GM23338 (cell line): ENCODE data around the gene MAPK8IP3. TPM values are rescaled to one million over a fixed set of nuclear protein-coding genes. Genes with fewer than 3 reads are reported as not detected.

ENCODE experiments used
- ATAC-seq: fragments of 200-7000 bp; cut with Tn5 transposase; 3 replicates; pipeline ENCODE4 v1.9.1; 2020
- DNase-seq: peaks from one replicate; pipeline ENCODE4 v3.0.0-alpha.2; 2015; ENCODE audit warnings: low spot score
- H2AFZ ChIP-seq: fragments of 200-600 bp; sonication (generic); 2 replicates; pipeline ENCODE4 v1.8.0; 2016; ENCODE audit warnings: antibody characterized with exemption, mild to moderate bottlenecking, moderate library complexity
- H3F3A ChIP-seq: fragments of 200-600 bp; sonication (generic); replicated peaks from 2 replicates; pipeline ENCODE4 v1.8.0; 2017; ENCODE audit warnings: antibody characterized with exemption, mixed run types, low read depth
- H3K27ac ChIP-seq: fragments of 200-600 bp; sonication (generic); 2 replicates; pipeline ENCODE4 v1.6.1; 2016; ENCODE audit warnings: low read depth
- H3K27me3 ChIP-seq: fragments of 200-600 bp; sonication (generic); 2 replicates; pipeline ENCODE4 v1.8.0; 2016; ENCODE audit warnings: mild to moderate bottlenecking, mixed run types, moderate library complexity; ENCODE audit not compliant: insufficient read depth
- H3K36me3 ChIP-seq: fragments of 200-600 bp; sonication (generic); 2 replicates; pipeline ENCODE4 v1.8.0; 2016; ENCODE audit warnings: mild to moderate bottlenecking; ENCODE audit not compliant: insufficient read depth
- H3K4me1 ChIP-seq: fragments of 200-600 bp; sonication (generic); 2 replicates; pipeline ENCODE4 v1.8.0; 2016; ENCODE audit warnings: mild to moderate bottlenecking, moderate library complexity; ENCODE audit not compliant: insufficient read depth
- H3K4me2 ChIP-seq: fragments of 200-600 bp; sonication (generic); 2 replicates; pipeline ENCODE4 v1.7.1; 2017; ENCODE audit warnings: mixed run types
- H3K4me3 ChIP-seq: fragments of 200-600 bp; sonication (generic); 2 replicates; pipeline ENCODE4 v1.6.1; 2016; ENCODE audit warnings: mixed run types
- H3K79me2 ChIP-seq: fragments of 200-600 bp; sonication (generic); replicated peaks from 2 replicates; pipeline ENCODE4 v1.8.0; 2017; ENCODE audit warnings: mild to moderate bottlenecking; ENCODE audit not compliant: insufficient read depth
- H3K9me2 ChIP-seq: fragments of 200-600 bp; sonication (generic); 2 replicates; pipeline ENCODE4 v1.8.0; 2017; ENCODE audit not compliant: insufficient read depth
- H4K20me1 ChIP-seq: fragments of 200-600 bp; sonication (generic); replicated peaks from 2 replicates; pipeline ENCODE4 v1.8.0; 2017; ENCODE audit warnings: mild to moderate bottlenecking; ENCODE audit not compliant: insufficient read depth
- H3K27ac Mint-ChIP-seq: 2 replicates; pipeline ENCODE4 v1.8.0; 2020; ENCODE audit warnings: inconsistent platforms, mild to moderate bottlenecking, moderate library complexity, mixed read lengths
- H3K27me3 Mint-ChIP-seq: 3 replicates; pipeline ENCODE4 v1.8.0; 2022; ENCODE audit warnings: low read depth, mild to moderate bottlenecking, moderate library complexity, mixed read lengths, inconsistent platforms; ENCODE audit not compliant: insufficient read depth, poor library complexity
- H3K36me3 Mint-ChIP-seq: 3 replicates; pipeline ENCODE4 v1.8.0; 2021; ENCODE audit warnings: low read depth, mild to moderate bottlenecking, inconsistent platforms, moderate library complexity, mixed read lengths
- H3K4me1 Mint-ChIP-seq: 3 replicates; pipeline ENCODE4 v1.8.0; 2020; ENCODE audit warnings: mild to moderate bottlenecking, inconsistent platforms, mixed read lengths
- H3K4me3 Mint-ChIP-seq: 3 replicates; pipeline ENCODE4 v1.8.0; 2021; ENCODE audit warnings: moderate library complexity, mild to moderate bottlenecking, inconsistent platforms, mixed read lengths
- H3K9me3 Mint-ChIP-seq: 3 replicates; pipeline ENCODE4 v1.8.0; 2020; ENCODE audit warnings: moderate library complexity, mild to moderate bottlenecking, inconsistent platforms, mixed read lengths
- ETS1 ChIP-seq: IDR thresholded peaks from 2 replicates; pipeline ENCODE4 v1.6.1; 2016; ENCODE audit warnings: antibody characterized with exemption
- EZH2 ChIP-seq: fragments of 200-600 bp; sonication (generic); IDR thresholded peaks from one replicate; pipeline ENCODE4 v1.8.0; 2017; ENCODE audit warnings: antibody characterized with exemption, mild to moderate bottlenecking, low read depth; ENCODE audit not compliant: unreplicated experiment
- NANOG ChIP-seq: IDR thresholded peaks from 2 replicates; pipeline ENCODE4 v1.6.1; 2016; ENCODE audit warnings: antibody characterized with exemption, borderline replicate concordance
- REST ChIP-seq: IDR thresholded peaks from one replicate; pipeline ENCODE4 v1.6.1; 2018; ENCODE audit warnings: antibody characterized with exemption; ENCODE audit not compliant: unreplicated experiment
- ZNF331 ChIP-seq: fragments of 250-450 bp; sonication (Bioruptor Pico); IDR thresholded peaks from 2 replicates; pipeline ENCODE4 v1.5.0; 2020; ENCODE audit warnings: low read depth, mild to moderate bottlenecking, moderate library complexity
- polyA plus RNA-seq: library from polyadenylated mRNA; unstranded; fragments of >200 nt; fragmentation: Nextera tagmentation; extraction: Ambion mirVana; gene quantifications from 2 replicates; pipeline ENCODE4 v1.2.1, GENCODE V29; 2016
- total RNA-seq: library from RNA; depleted of rRNA; stranded (reverse); fragments of >200 nt; shearing (Covaris generic); gene quantifications from 2 replicates; pipeline ENCODE4 v1.2.3, GENCODE V29; 2014

Gene MAPK8IP3
- total and polyA plus RNA-seq, 2 experiments from 2014 or later = 11.3 to 58.4 TPM

- Mint-ChIP-seq H3K27ac (no peak overlapping the region), H3K4me1 (peaks cover 31% of the 10 kb centered on the region), H3K27me3 (peaks cover 8% of the 10 kb centered on the region), H3K36me3 (no peaks in the 10 kb centered on the region), H3K4me3 (no peak overlapping the region), H3K9me3 (no peaks in the 10 kb centered on the region)
- Histone ChIP-seq H2AFZ (no peak overlapping the region), H3F3A (0 out of 2 replicates have a peak, but pooled peaks cover 4% of the 10 kb centered on the region), H3K27ac (no peak overlapping the region), H3K36me3 (no peaks in the 10 kb centered on the region), H4K20me1 (peaks cover 27% of the 10 kb centered on the region), H3K4me1 (peaks cover 24% of the 10 kb centered on the region), H3K27me3 (no peaks in the 10 kb centered on the region), H3K4me3 (no peak overlapping the region), H3K79me2 (peaks cover 84% of the 10 kb centered on the region), H3K9me2 (no peaks in the 10 kb centered on the region), H3K4me2 (no peak overlapping the region)
- DNase-seq (no peak), ATAC-seq (no peak)
- no peak for TF ChIP-seq ZNF331
- TF ChIP-seq EZH2 = no peak
- TF ChIP-seq NANOG = no peak
- TF ChIP-seq ETS1 = no peak
These were observed 5.0 kb downstream of the MAPK8IP3 start for GRCh38 chr16:1710811-1711507.

GRCh38 chr16:1712791-1713261 lies 6.8 kb downstream of the MAPK8IP3 start:
- H3K9me2 ChIP-seq = no peaks in the 10 kb centered on the region
- H3K27ac ChIP-seq = no peak overlapping the region
- peaks cover 20% of the 10 kb centered on the region for H4K20me1 ChIP-seq
- H3F3A ChIP-seq = no peaks in the 10 kb centered on the region
- H3K4me3 ChIP-seq = no peak overlapping the region
- no peak overlapping the region; the same call in 1 of the 2 replicates for H3K4me2 ChIP-seq
- ATAC-seq (no peak), DNase-seq (no peak)
- no peak overlapping the region for H3K4me3 Mint-ChIP-seq
- H3K9me3 Mint-ChIP-seq = no peaks in the 10 kb centered on the region
- H3K79me2 ChIP-seq = peaks cover 80% of the 10 kb centered on the region
- no peaks in the 10 kb centered on the region for H3K27me3 ChIP-seq
- H2AFZ ChIP-seq = no peak overlapping the region
- no peaks in the 10 kb centered on the region for H3K36me3 ChIP-seq
- H3K4me1 ChIP-seq = peaks cover 17% of the 10 kb centered on the region
- H3K36me3 Mint-ChIP-seq = no peaks in the 10 kb centered on the region
- peak overlapping the region; percentile 83 for H3K27ac Mint-ChIP-seq
- H3K27me3 Mint-ChIP-seq = peaks cover 2% of the 10 kb centered on the region
- TF ChIP-seq REST (no peak), NANOG (no peak), EZH2 (no peak), ETS1 (no peak)
- H3K4me1 Mint-ChIP-seq = peaks cover 22% of the 10 kb centered on the region
